HG03354 (cell line): ENCODE results near the gene TSPAN9.

Experiments used
- ATAC-seq: cut with Tn5 transposase; IDR thresholded peaks from one replicate; pipeline ENCODE4 v1.9.1; 2021; ENCODE audit warnings: mild to moderate bottlenecking; ENCODE audit not compliant: unreplicated experiment, poor library complexity, severe bottlenecking

Gene TSPAN9

GRCh38 chr12:3092764-3093163 is 15.6 kb downstream of the TSPAN9 start:
- no peak for ATAC-seq

- ATAC-seq, result no peak
Measured at GRCh38 chr12:3097186-3097804, 20.1 kb downstream of the TSPAN9 start.

- no peak for ATAC-seq
Measured at GRCh38 chr12:3097836-3098235, 20.7 kb downstream of the TSPAN9 start.

GRCh38 chr12:3098436-3098835 is 21.3 kb downstream of the TSPAN9 start:
- ATAC-seq, result no peak

GRCh38 chr12:3099146-3099545 is 22.0 kb downstream of the TSPAN9 start:
- no peak for ATAC-seq

GRCh38 chr12:3101309-3102024 is 24.3 kb downstream of the TSPAN9 start:
- no peak for ATAC-seq

GRCh38 chr12:3102771-3103410 is 25.7 kb downstream of the TSPAN9 start:
- no peak for ATAC-seq

- no peak for ATAC-seq
Measured at GRCh38 chr12:3103806-3104205, 26.6 kb downstream of the TSPAN9 start.

GRCh38 chr12:3105690-3106479 is 28.7 kb downstream of the TSPAN9 start:
- ATAC-seq, result no peak

- ATAC-seq, result no peak
Measured at GRCh38 chr12:3106579-3106978, 29.4 kb downstream of the TSPAN9 start.

GRCh38 chr12:3107071-3107583 is 29.9 kb downstream of the TSPAN9 start:
- no peak for ATAC-seq

- no peak for ATAC-seq
Measured at GRCh38 chr12:3107954-3108353, 30.8 kb downstream of the TSPAN9 start.

- no peak for ATAC-seq
Measured at GRCh38 chr12:3110578-3110977, 33.4 kb downstream of the TSPAN9 start.

GRCh38 chr12:3113671-3114325 is 36.6 kb downstream of the TSPAN9 start:
- no peak for ATAC-seq

- no peak for ATAC-seq
Measured at GRCh38 chr12:3114671-3115070, 37.5 kb downstream of the TSPAN9 start.

- ATAC-seq, result no peak
Measured at GRCh38 chr12:3115078-3115477, 37.9 kb downstream of the TSPAN9 start.

- no peak for ATAC-seq
Measured at GRCh38 chr12:3116106-3116844, 39.1 kb downstream of the TSPAN9 start.

GRCh38 chr12:3117144-3117581 is 40.0 kb downstream of the TSPAN9 start:
- no peak for ATAC-seq

- ATAC-seq, result no peak
Measured at GRCh38 chr12:3117591-3118015, 40.4 kb downstream of the TSPAN9 start.
